Measurements from ENCODE around the gene CACNA1D.

The CACNA1D gene

DNA sequence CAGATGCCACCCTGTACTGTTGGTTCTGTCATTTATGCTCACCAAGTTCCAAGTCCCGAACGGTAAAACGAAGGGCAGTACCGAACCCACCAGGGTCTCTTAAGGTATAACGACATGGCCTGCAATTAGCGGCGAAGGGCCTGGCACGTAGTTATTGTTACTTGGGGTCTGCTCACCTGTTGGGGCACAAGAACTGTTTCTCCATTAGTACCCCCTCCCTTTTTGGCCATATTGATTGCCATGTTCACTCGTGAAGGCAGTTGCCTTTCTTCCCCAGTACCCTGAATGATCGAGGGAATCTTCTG is 352.4 kb downstream of the CACNA1D start:
- Histone ChIP-seq H3K9ac (ENCODE audit: low read depth, low read length) (peak overlapping the region; percentile 83; the same call in 1 of the 2 replicates), H3K4me1 (ENCODE audit: insufficient read depth, low read length) (peaks cover 29% of the 10 kb centered on the region)

DNA sequence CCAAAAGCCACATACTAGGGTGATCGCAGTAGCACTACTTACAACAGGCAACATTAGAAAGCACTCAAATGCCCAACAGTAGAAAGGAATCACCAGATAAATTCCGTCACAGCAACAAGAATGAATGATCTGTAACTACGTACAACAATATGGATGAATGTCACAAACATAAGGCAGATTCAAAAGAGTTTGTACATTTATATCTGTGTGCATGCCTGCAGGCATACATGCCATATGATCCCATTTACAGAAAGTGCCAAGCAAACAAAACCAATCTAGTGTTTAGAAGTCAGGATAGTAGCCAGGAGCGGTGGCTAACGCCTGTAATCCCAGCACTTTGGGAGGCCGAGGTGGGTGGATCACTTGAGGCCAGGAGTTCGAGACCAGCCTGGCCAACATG is 355.5 kb downstream of the CACNA1D start:
- no peaks in the 10 kb centered on the region for H3K9me3 ChIP-seq (ENCODE audit: control insufficient read depth, insufficient read depth, low read length)
- H3K36me3 ChIP-seq (ENCODE audit: insufficient read depth, low read length) = no peaks in the 10 kb centered on the region
- peaks cover 5% of the 10 kb centered on the region; the same call in 1 of the 2 replicates for H3K4me1 ChIP-seq (ENCODE audit: insufficient read depth, low read length)
- H3K9ac ChIP-seq (ENCODE audit: low read depth, low read length) = no peak overlapping the region

More for the DNA sequence above, 352.4 kb downstream of the CACNA1D start:
- no peaks in the 10 kb centered on the region for H3K9me3 ChIP-seq (ENCODE audit: control insufficient read depth, insufficient read depth, low read length)
- no peaks in the 10 kb centered on the region for H3K36me3 ChIP-seq (ENCODE audit: insufficient read depth, low read length)

DNA sequence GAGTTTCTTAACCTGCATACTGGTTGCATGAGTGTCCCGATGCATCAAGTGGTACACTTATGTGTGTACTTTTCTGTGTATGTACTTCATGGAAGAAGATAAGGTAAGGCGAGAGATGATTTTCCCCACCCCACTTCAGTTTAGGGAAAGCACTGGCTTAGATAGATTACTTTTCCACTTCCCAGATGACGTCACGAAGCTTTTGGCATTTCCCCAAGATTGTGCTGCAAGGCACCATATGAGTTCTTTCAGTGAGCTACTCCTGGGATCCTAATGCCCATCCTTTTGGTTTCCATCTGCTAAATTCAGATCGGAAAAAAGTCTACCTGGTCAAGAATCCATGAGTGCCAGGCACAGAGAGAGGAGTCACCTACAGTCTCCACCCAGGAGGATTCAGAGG is 356.5 kb downstream of the CACNA1D start:
- Histone ChIP-seq H3K4me1 (ENCODE audit: insufficient read depth, low read length) (no peaks in the 10 kb centered on the region), H3K9ac (ENCODE audit: low read depth, low read length) (no peak overlapping the region), H3K9me3 (ENCODE audit: control insufficient read depth, insufficient read depth, low read length) (no peaks in the 10 kb centered on the region), H3K36me3 (ENCODE audit: insufficient read depth, low read length) (no peaks in the 10 kb centered on the region)

DNA sequence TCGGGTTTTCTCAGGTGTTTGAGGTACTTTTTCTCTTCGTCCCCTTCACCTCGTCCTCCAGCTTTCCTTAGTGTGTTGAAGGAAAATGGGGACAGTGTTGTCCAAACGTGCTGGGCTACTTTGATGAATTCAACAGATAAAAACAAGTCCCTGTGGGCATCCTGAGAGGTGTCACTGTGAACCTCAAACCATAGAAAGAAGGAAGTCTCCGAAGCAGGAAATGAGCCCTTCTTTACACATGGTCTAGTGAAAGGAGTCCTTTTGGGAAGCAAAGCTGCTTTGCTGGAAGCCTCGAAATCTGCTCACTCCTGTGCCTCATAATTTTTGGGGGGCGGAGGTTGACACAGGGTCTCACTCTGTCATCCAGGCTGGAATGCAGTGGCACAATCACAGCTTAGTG is 362.6 kb downstream of the CACNA1D start:
- Histone ChIP-seq H3K9me3 (ENCODE audit: control insufficient read depth, insufficient read depth, low read length) (no peaks in the 10 kb centered on the region), H3K4me1 (ENCODE audit: insufficient read depth, low read length) (no peaks in the 10 kb centered on the region), H3K9ac (ENCODE audit: low read depth, low read length) (no peak overlapping the region), H3K36me3 (ENCODE audit: insufficient read depth, low read length) (0 out of 2 replicates have a peak, but pooled peaks cover 3% of the 10 kb centered on the region)

DNA sequence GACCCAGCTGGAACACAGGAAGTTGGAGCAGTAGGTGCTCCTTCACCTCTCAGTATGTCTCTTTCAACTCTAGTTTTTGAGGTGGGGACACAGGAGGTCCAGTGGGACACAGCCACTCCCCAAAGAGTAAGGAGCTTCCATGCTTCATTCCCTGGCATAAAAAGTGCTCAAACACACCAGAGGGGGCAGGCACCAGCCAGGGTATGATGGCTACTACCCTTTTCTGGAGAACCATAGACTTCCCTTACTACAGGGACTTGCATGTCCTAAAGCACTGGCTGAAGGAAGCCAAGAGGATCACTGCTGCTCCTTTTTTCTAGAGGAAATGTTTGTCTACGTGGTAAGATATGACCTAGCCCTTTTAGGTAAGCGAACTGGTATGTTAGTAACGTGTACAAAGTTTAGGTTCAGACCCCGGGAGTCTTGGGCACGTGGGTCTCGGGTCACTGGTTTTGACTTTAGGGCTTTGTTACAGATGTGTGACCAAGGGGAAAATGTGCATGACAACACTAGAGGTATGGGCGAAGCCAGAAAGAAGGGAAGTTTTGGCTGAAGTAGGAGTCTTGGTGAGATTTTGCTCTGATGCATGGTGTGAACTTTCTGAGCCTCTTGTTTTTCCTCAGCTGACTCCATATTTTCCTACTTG is 363.8 kb downstream of the CACNA1D start:
- 0 out of 2 replicates have a peak, but pooled peaks cover 3% of the 10 kb centered on the region for H3K36me3 ChIP-seq (ENCODE audit: insufficient read depth, low read length)

DNA sequence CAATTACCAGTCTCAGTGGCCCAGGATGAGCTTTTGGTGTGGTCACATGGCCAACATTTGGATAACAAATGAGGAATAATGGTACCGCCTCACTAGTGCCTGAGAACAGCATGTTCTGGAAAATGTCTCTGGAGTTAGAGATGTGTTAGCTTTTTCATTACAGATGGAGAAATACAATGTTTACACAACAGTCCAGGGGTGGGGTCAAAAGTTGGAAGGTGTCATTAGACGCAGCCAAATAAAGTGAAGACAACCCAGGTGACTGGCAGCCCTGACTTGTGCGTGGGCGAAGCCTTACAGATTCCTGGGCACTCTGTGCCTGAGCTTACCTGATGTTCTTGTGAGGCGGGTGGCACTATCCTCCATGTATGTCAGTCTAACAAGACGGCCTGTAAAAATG is 364.8 kb downstream of the CACNA1D start:
- Histone ChIP-seq H3K4me1 (ENCODE audit: insufficient read depth, low read length) (no peaks in the 10 kb centered on the region), H3K9me3 (ENCODE audit: control insufficient read depth, insufficient read depth, low read length) (no peaks in the 10 kb centered on the region), H3K36me3 (ENCODE audit: insufficient read depth, low read length) (0 out of 2 replicates have a peak, but pooled peaks cover 3% of the 10 kb centered on the region), H3K9ac (ENCODE audit: low read depth, low read length) (no peak overlapping the region)

More for the DNA sequence above, 363.8 kb downstream of the CACNA1D start:
- no peaks in the 10 kb centered on the region for H3K9me3 ChIP-seq (ENCODE audit: control insufficient read depth, insufficient read depth, low read length)
- H3K9ac ChIP-seq (ENCODE audit: low read depth, low read length) = no peak overlapping the region
- no peaks in the 10 kb centered on the region for H3K4me1 ChIP-seq (ENCODE audit: insufficient read depth, low read length)

DNA sequence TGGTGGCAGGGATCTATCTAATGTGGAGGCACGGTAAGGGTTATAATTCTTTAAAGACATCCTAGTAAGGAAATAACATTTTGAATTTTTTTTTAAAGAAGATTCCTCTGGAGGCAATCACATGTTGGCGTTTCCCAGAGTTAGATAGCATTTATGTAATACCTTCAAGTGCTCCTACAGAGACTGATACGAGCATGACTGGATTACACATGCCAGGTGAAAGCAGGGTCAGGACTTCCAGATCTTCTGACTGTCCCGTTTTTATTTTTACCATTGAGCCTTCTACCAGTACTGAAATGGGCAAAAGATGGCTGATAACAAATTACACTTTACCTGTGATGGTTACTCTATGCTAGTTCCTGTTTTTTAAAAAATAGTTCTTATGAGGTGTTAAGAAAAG is 365.8 kb downstream of the CACNA1D start:
- H3K4me1 ChIP-seq (ENCODE audit: insufficient read depth, low read length) = no peaks in the 10 kb centered on the region
- H3K9ac ChIP-seq (ENCODE audit: low read depth, low read length) = no peak overlapping the region
- no peaks in the 10 kb centered on the region for H3K9me3 ChIP-seq (ENCODE audit: control insufficient read depth, insufficient read depth, low read length)
- H3K36me3 ChIP-seq (ENCODE audit: insufficient read depth, low read length) = 0 out of 2 replicates have a peak, but pooled peaks cover 3% of the 10 kb centered on the region

DNA sequence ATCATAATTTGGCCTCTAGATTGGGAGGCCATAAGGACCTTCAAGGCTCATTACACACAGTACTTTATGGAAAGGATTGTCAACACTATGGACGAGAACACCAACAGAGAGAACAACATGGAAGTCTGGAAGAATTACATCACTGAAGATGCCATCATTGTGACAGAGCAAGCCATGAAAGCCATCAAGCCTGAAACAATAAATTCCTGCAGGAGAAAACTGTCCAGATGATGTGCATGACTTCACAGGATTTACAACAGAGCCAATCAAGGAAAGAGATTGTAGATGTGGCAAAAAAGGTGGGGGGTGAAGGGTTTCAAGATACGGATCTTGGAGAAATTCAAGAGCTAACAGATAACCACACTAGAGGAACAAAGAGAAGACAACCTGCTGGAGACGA is 367.8 kb downstream of the CACNA1D start:
- 0 out of 2 replicates have a peak, but pooled peaks cover 3% of the 10 kb centered on the region for H3K36me3 ChIP-seq (ENCODE audit: insufficient read depth, low read length)

DNA sequence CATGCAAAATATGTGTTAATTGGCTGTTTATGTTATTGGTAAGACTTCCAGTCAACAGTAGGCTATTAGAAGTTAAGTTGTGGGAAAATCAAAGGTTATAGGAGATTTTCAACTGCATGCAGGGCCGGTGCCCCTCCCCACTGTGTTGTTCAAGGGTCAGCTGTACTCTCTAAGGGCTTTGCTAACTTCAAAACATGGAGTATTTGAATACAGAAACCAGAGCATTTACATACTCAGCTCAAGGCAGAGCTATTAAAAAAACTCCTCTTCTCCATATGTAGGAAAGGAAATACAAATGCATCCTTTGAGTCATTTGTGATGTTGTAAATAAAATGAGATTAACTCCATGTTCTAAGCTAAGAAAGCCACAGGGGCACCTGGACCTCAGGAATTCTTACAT is 368.7 kb downstream of the CACNA1D start:
- no peaks in the 10 kb centered on the region for H3K4me1 ChIP-seq (ENCODE audit: insufficient read depth, low read length)
- no peak overlapping the region for H3K9ac ChIP-seq (ENCODE audit: low read depth, low read length)
- no peaks in the 10 kb centered on the region for H3K9me3 ChIP-seq (ENCODE audit: control insufficient read depth, insufficient read depth, low read length)
- H3K36me3 ChIP-seq (ENCODE audit: insufficient read depth, low read length) = peaks cover 3% of the 10 kb centered on the region; the same call in 1 of the 2 replicates

More for the DNA sequence above, 367.8 kb downstream of the CACNA1D start:
- Histone ChIP-seq H3K4me1 (ENCODE audit: insufficient read depth, low read length) (no peaks in the 10 kb centered on the region), H3K9me3 (ENCODE audit: control insufficient read depth, insufficient read depth, low read length) (no peaks in the 10 kb centered on the region), H3K9ac (ENCODE audit: low read depth, low read length) (no peak overlapping the region)

Data from ES-I3 (cell line).